ENCODE data around the gene SLC24A3. TPM values are rescaled to one million over a fixed set of nuclear protein-coding genes. Genes with fewer than 3 reads are reported as not detected.

The SLC24A3 gene
- polyA plus RNA-seq, 4 donors, result 1.6 to 4.0 (median 3.8) TPM; not detected in 1

GRCh38 chr20:19616620-19617019 is 404.2 kb downstream of the SLC24A3 start:
- Histone ChIP-seq H3K36me3 (ENCODE audit: control insufficient read depth in 3 of 3, insufficient read depth in 2 of 3, low read depth in 1 of 3, low read length in 3 of 3) (no peaks in the 10 kb centered on the region), H3K9me3 (ENCODE audit: control insufficient read depth in 2 of 2, insufficient read depth in 1 of 2, low read depth in 1 of 2, low read length in 1 of 2) (no peaks in the 10 kb centered on the region), H3K27me3 (ENCODE audit: control insufficient read depth in 3 of 3, insufficient read depth in 3 of 3, low read length in 3 of 3) (no peaks in the 10 kb centered on the region), H3K4me3 (ENCODE audit: low read depth in 1 of 3, low read length in 3 of 3) (no peak overlapping the region), H3K4me1 (ENCODE audit: control insufficient read depth in 3 of 3, insufficient read depth in 2 of 3, low read depth in 1 of 3, low read length in 2 of 3) (peaks cover 0 to 8% (median 0%) of the 10 kb centered on the region in 3 donors), H3K27ac (ENCODE audit: low read depth in 1 of 3, low read length in 2 of 3) (no peak overlapping the region)
- 71 to 87% (median 80%) methylated on average over 4 of the region's 4 CpGs for WGBS, 3 donors
- no peak for FAIRE-seq
- DNase-seq, result no peak

DNA sequence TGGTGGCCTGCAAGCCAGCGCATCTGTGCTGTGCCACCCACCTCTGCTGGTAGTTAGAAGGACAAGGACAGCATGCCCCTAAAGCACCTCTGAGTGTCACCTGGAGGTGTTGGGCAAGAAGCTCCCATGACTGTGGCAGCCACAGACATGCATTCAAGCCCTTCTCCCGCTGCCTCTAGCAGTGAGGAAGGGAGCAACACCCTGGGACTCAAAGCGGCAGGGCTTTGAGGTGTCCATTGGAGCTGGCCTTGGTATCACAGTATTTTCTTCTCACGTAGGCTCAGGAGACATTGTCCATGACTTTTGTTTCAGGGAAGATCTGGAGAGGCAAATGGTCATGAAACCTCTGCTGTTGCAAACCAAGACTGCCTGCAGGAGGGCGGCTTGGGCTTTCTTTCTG is 404.8 kb downstream of the SLC24A3 start:
- DNase-seq (no peak), FAIRE-seq (no peak)
- no peaks in the 10 kb centered on the region for H3K27me3 ChIP-seq (ENCODE audit: control insufficient read depth in 3 of 3, insufficient read depth in 3 of 3, low read length in 3 of 3)
- H3K4me3 ChIP-seq (ENCODE audit: low read depth in 1 of 3, low read length in 3 of 3), result no peak overlapping the region
- H3K27ac ChIP-seq (ENCODE audit: low read depth in 1 of 3, low read length in 2 of 3), result no peak overlapping the region
- WGBS, 3 donors, result 87 to 91% (median 89%) methylated on average over 5 of the region's 5 CpGs
- H3K4me1 ChIP-seq (ENCODE audit: control insufficient read depth in 3 of 3, insufficient read depth in 2 of 3, low read depth in 1 of 3, low read length in 2 of 3), result peaks cover 0 to 8% (median 0%) of the 10 kb centered on the region in 3 donors
- no peaks in the 10 kb centered on the region for H3K9me3 ChIP-seq (ENCODE audit: control insufficient read depth in 2 of 2, insufficient read depth in 1 of 2, low read depth in 1 of 2, low read length in 1 of 2)
- H3K36me3 ChIP-seq (ENCODE audit: control insufficient read depth in 3 of 3, insufficient read depth in 2 of 3, low read depth in 1 of 3, low read length in 3 of 3), result no peaks in the 10 kb centered on the region

- 60 to 78% (median 75%) methylated on average over 5 of the region's 5 CpGs for WGBS, 3 donors
- no peak for FAIRE-seq
- Histone ChIP-seq H3K4me1 (ENCODE audit: control insufficient read depth in 3 of 3, insufficient read depth in 2 of 3, low read depth in 1 of 3, low read length in 2 of 3) (peaks cover 0 to 8% (median 0%) of the 10 kb centered on the region in 3 donors), H3K4me3 (ENCODE audit: low read depth in 1 of 3, low read length in 3 of 3) (no peak overlapping the region), H3K27ac (ENCODE audit: low read depth in 1 of 3, low read length in 2 of 3) (no peak overlapping the region), H3K36me3 (ENCODE audit: control insufficient read depth in 3 of 3, insufficient read depth in 2 of 3, low read depth in 1 of 3, low read length in 3 of 3) (no peaks in the 10 kb centered on the region), H3K27me3 (ENCODE audit: control insufficient read depth in 3 of 3, insufficient read depth in 3 of 3, low read length in 3 of 3) (no peaks in the 10 kb centered on the region), H3K9me3 (ENCODE audit: control insufficient read depth in 2 of 2, insufficient read depth in 1 of 2, low read depth in 1 of 2, low read length in 1 of 2) (no peaks in the 10 kb centered on the region)
- DNase-seq, result no peak
Measured at GRCh38 chr20:19618711-19619110, 406.3 kb downstream of the SLC24A3 start.

GRCh38 chr20:19619904-19620430 is 407.5 kb downstream of the SLC24A3 start:
- DNase-seq, result no peak
- H3K4me1 ChIP-seq (ENCODE audit: control insufficient read depth in 3 of 3, insufficient read depth in 2 of 3, low read depth in 1 of 3, low read length in 2 of 3), result peaks cover 0 to 8% (median 0%) of the 10 kb centered on the region in 3 donors
- 21 to 36% (median 32%) methylated on average over 2 of the region's 2 CpGs for WGBS, 3 donors
- no peak for FAIRE-seq
- no peak overlapping the region for H3K4me3 ChIP-seq (ENCODE audit: low read depth in 1 of 3, low read length in 3 of 3)
- H3K36me3 ChIP-seq (ENCODE audit: control insufficient read depth in 3 of 3, insufficient read depth in 2 of 3, low read depth in 1 of 3, low read length in 3 of 3), result no peaks in the 10 kb centered on the region
- no peaks in the 10 kb centered on the region for H3K9me3 ChIP-seq (ENCODE audit: control insufficient read depth in 2 of 2, insufficient read depth in 1 of 2, low read depth in 1 of 2, low read length in 1 of 2)
- H3K27me3 ChIP-seq (ENCODE audit: control insufficient read depth in 3 of 3, insufficient read depth in 3 of 3, low read length in 3 of 3), result no peaks in the 10 kb centered on the region
- no peak overlapping the region for H3K27ac ChIP-seq (ENCODE audit: low read depth in 1 of 3, low read length in 2 of 3)

GRCh38 chr20:19620446-19620845 is 408.0 kb downstream of the SLC24A3 start:
- Histone ChIP-seq H3K36me3 (ENCODE audit: control insufficient read depth in 3 of 3, insufficient read depth in 2 of 3, low read depth in 1 of 3, low read length in 3 of 3) (no peaks in the 10 kb centered on the region), H3K4me3 (ENCODE audit: low read depth in 1 of 3, low read length in 3 of 3) (no peak overlapping the region), H3K9me3 (ENCODE audit: control insufficient read depth in 2 of 2, insufficient read depth in 1 of 2, low read depth in 1 of 2, low read length in 1 of 2) (no peaks in the 10 kb centered on the region), H3K27me3 (ENCODE audit: control insufficient read depth in 3 of 3, insufficient read depth in 3 of 3, low read length in 3 of 3) (no peaks in the 10 kb centered on the region), H3K27ac (ENCODE audit: low read depth in 1 of 3, low read length in 2 of 3) (no peak overlapping the region), H3K4me1 (ENCODE audit: control insufficient read depth in 3 of 3, insufficient read depth in 2 of 3, low read depth in 1 of 3, low read length in 2 of 3) (peaks cover 0 to 8% (median 0%) of the 10 kb centered on the region in 3 donors)
- 9 to 35% (median 10%) methylated on average over 2 of the region's 2 CpGs for WGBS, 3 donors
- no peak for FAIRE-seq
- DNase-seq, result peak; percentile 12 to 45

- Histone ChIP-seq H3K27me3 (ENCODE audit: control insufficient read depth in 3 of 3, insufficient read depth in 3 of 3, low read length in 3 of 3) (no peaks in the 10 kb centered on the region), H3K36me3 (ENCODE audit: control insufficient read depth in 3 of 3, insufficient read depth in 2 of 3, low read depth in 1 of 3, low read length in 3 of 3) (no peaks in the 10 kb centered on the region), H3K9me3 (ENCODE audit: control insufficient read depth in 2 of 2, insufficient read depth in 1 of 2, low read depth in 1 of 2, low read length in 1 of 2) (no peaks in the 10 kb centered on the region), H3K4me3 (ENCODE audit: low read depth in 1 of 3, low read length in 3 of 3) (no peak overlapping the region), H3K4me1 (ENCODE audit: control insufficient read depth in 3 of 3, insufficient read depth in 2 of 3, low read depth in 1 of 3, low read length in 2 of 3) (peaks cover 0 to 8% (median 0%) of the 10 kb centered on the region in 3 donors), H3K27ac (ENCODE audit: low read depth in 1 of 3, low read length in 2 of 3) (no peak overlapping the region)
- DNase-seq, result no peak
- WGBS, 3 donors, result 83 to 86% (median 85%) methylated on average over 1 of the region's 1 CpG
- FAIRE-seq, result no peak
Measured at GRCh38 chr20:19621072-19621471, 408.6 kb downstream of the SLC24A3 start.

- Histone ChIP-seq H3K4me1 (ENCODE audit: control insufficient read depth in 3 of 3, insufficient read depth in 2 of 3, low read depth in 1 of 3, low read length in 2 of 3) (peaks cover 0 to 8% (median 0%) of the 10 kb centered on the region in 3 donors), H3K36me3 (ENCODE audit: control insufficient read depth in 3 of 3, insufficient read depth in 2 of 3, low read depth in 1 of 3, low read length in 3 of 3) (no peaks in the 10 kb centered on the region), H3K27me3 (ENCODE audit: control insufficient read depth in 3 of 3, insufficient read depth in 3 of 3, low read length in 3 of 3) (no peaks in the 10 kb centered on the region), H3K9me3 (ENCODE audit: control insufficient read depth in 2 of 2, insufficient read depth in 1 of 2, low read depth in 1 of 2, low read length in 1 of 2) (no peaks in the 10 kb centered on the region), H3K27ac (ENCODE audit: low read depth in 1 of 3, low read length in 2 of 3) (no peak overlapping the region), H3K4me3 (ENCODE audit: low read depth in 1 of 3, low read length in 3 of 3) (no peak overlapping the region)
- DNase-seq (no peak), FAIRE-seq (no peak)
- 85 to 93% (median 90%) methylated on average over 3 of the region's 3 CpGs for WGBS, 3 donors
Measured at GRCh38 chr20:19624221-19624965, 412.0 kb downstream of the SLC24A3 start.

DNA sequence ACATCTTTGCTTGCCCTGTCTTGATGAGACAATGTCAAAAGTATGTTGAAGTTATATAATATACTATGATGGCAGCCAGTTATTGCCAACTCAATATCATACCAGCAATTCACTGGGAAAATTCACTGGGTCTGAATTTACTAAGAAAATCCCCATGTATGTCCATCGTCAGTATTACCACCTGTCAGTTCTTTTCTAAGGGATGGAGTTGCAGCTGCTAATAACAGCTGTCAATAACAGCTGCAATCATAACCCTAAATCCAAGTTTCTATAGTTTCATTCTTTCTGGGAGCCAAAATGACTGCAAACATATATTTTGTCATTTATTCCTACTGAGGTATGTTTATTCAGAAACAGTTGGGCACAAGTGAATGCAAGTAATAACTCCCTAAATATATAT is 413.0 kb downstream of the SLC24A3 start:
- no peak for FAIRE-seq
- DNase-seq, result no peak
- Histone ChIP-seq H3K9me3 (ENCODE audit: control insufficient read depth in 2 of 2, insufficient read depth in 1 of 2, low read depth in 1 of 2, low read length in 1 of 2) (no peaks in the 10 kb centered on the region), H3K4me3 (ENCODE audit: low read depth in 1 of 3, low read length in 3 of 3) (no peak overlapping the region), H3K27me3 (ENCODE audit: control insufficient read depth in 3 of 3, insufficient read depth in 3 of 3, low read length in 3 of 3) (no peaks in the 10 kb centered on the region), H3K4me1 (ENCODE audit: control insufficient read depth in 3 of 3, insufficient read depth in 2 of 3, low read depth in 1 of 3, low read length in 2 of 3) (peaks cover 0 to 5% (median 0%) of the 10 kb centered on the region in 3 donors), H3K36me3 (ENCODE audit: control insufficient read depth in 3 of 3, insufficient read depth in 2 of 3, low read depth in 1 of 3, low read length in 3 of 3) (no peaks in the 10 kb centered on the region), H3K27ac (ENCODE audit: low read depth in 1 of 3, low read length in 2 of 3) (no peak overlapping the region)
- 86 to 94% (median 93%) methylated on average over 1 of the region's 1 CpG for WGBS, 3 donors
